ENCODE measurements around the gene IKZF1.
A peak's percentile ranks its signal among the peaks of the same experiment; 100 is the strongest.
"Not testable (repeated sequence)": the region's sequence is repeated elsewhere in the genome, so short reads cannot be mapped to it uniquely, and the experiment has no call there.

The IKZF1 gene

DNA sequence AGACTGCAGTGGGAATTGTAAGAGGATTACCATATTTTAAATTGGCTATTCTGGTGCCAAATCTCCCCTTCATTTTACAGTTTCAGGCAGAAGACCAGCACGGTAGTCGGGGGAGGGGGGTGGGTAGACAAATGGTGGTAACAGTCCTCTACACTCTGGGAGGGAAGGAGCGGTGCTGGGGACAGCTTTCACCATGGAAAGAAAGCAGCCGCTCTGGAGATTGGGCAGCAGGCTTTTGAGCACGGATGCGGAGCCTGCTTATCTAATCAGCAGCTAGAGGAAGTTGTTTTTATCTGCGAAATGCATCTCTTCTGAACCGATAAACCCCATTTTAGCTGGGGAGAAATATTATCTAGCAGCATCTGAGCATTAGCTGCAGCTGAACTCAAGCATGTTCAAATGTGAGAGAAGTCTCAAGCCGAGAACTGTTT, 28.7 kb downstream of the IKZF1 start:
- FAIRE-seq: no peak
- no peak for DNase-seq (ENCODE audit: low spot score)

DNA sequence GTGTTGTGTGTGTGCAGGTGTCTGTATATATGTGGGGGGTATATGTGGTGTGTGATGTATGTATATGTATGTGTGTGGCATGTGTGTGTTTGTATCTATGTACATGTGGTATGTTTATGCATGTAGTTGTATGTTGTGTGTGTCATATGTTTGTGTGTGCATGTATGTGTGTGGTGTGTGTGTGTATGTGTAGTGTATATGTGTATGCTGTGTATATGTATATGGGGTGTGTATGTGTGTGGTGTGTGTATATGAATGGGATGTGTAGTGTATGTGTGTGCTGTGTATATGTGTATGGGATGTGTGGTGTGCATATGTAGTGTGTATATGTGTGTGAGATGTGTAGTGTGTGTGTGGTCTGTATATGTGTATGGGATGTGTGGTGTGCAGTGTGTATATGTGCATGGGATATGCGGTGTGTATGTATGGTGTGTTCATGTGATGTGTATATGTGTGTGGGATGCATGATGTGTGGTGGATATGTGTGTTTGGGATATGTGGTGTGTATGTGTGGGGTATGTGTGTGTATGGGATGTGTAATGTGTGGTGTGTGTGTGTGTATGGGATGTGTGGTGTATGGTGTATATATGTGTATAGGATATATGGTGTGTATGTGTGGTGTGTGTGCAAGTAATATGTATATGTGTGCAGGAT, 30.0 kb downstream of the IKZF1 start:
- no peak for DNase-seq (ENCODE audit: low spot score)
- FAIRE-seq: no peak

DNA sequence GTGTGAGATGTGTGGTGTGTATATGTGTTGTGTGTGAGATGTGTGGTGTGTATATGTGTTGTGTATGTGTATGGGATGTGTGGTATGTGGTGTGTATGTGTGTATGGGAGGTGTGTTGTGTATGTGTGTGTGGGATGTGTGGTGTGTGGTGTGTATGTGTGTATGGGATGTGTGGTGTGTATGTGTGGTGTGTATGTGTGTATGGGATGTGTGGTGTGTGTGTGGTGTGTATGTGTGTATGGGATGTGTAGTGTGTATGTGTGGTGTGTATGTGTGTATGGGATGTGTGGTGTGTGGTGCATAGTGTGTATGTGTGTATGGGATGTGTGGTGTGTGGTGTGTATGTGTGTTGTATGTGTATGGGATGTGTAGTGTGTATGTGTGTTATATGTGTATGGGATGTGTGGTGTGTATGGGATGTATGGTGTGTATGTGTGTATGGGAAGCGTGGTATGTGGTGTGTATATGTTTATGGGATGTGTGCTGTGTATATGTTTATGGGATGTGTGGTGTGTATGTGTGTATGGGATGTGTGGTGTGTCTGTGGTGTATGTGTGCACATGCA, 30.8 kb downstream of the IKZF1 start:
- FAIRE-seq: no peak

DNA sequence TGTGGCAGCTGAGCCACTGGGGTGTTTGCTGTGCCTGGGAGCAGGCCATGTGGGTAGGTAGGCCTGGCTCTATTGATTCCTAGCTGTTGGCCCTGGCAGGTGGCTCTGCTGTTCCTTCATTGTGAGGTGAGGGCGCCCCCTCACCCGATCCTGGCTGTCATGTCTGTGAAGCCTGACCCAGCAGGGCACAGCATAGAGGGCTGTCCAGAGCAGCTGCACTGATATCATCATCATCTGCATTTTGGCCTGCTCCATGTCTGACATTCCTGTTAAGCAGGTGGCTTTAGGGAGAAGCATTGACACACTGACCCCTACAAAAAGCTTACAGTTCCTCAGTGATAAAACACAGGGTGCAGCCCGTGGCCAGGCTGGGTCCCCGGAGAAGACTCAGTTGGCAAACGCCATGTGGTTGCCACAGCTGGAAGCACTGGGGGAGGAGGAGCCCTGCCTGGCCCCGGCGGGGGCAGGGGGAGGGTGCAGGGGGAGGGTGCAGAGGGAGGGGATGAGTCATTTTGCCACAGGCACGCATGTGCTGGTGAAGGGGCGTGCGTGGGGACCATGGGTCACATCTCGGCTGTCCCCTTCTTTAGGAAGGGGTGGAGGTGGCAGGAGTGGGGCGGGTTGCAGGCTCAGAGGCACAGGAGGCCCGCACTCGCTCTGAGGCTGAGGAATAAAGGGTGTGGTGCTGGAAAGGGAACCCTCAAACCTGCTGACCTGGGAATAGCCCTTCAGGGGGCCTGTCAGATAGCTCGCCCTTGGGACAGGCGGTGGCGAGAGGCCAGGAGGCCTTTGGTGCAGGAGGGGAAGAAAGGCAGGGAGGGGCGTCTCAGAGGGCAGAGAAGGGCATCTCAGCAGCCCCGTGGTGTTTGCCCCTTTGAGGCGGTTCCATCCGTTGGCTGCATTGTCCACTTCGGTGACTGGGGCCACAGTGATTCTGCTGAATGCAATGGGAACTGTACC, 31.6 kb downstream of the IKZF1 start:
- FAIRE-seq: no peak

More for the DNA sequence above, 30.8 kb downstream of the IKZF1 start:
- no peak for DNase-seq (ENCODE audit: low spot score)

DNA sequence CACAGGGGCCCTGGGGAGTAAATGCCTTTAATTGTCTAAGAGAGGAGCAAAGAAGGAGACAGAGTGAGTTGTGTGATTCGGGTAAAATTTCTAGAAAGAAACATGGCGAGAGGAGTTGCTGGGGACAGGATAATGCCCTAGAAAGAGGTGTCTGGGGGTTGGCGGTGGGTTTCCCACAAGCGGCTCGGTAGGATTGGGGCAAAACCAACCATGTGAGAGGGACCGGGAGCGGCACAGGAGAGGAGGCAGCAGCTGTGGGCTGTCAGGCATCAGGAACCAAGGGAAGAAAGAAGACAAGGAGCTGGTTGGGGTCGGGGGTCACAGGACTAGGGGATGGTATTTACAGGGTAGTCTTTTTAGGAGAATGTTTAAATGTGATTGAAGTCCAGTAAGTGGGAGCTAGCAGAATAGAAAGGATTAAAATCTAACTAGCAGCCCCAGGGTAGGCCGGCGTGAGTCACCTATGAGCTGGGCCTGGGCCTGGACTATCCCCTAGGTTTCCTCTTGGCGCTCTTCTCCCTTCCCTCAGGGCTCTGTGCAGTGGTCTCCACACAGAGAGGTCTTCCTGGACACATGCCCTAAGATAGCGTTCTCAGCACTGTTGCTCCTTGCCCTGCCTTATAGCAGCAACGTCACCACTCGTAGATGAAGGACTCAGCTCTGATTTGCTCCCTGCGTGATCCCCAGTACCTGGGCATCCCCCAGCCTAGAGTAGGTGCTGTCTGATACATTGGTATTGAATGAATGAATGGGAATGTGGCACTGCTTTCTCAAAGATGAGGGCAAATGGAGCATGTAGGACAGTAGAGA, 32.6 kb downstream of the IKZF1 start:
- FAIRE-seq: no peak
- no peak for DNase-seq (ENCODE audit: low spot score)

More for the DNA sequence above, 31.6 kb downstream of the IKZF1 start:
- peak; percentile 74 for DNase-seq (ENCODE audit: low spot score)

DNA sequence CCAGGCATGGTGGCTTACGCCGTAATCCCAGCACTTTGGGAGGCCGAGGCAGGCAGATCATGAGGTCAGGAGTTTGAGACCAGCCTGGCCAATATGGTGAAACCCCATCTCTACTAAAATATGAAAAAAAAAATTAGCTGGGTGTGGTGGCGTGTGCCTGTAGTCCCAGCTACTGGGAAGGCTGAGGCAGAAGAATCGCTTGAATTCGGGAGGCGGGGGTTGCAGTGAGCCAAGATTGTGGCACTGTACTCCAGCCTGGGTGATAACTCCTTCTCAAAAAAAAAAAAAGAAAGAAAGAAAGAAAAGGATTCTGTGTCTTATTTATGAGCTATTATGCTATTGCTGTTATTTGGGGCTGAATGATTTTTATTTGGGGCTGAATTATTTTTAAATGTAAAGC, 35.0 kb downstream of the IKZF1 start:
- not testable (repeated sequence) for FAIRE-seq; DNase-seq (ENCODE audit: low spot score)

DNA sequence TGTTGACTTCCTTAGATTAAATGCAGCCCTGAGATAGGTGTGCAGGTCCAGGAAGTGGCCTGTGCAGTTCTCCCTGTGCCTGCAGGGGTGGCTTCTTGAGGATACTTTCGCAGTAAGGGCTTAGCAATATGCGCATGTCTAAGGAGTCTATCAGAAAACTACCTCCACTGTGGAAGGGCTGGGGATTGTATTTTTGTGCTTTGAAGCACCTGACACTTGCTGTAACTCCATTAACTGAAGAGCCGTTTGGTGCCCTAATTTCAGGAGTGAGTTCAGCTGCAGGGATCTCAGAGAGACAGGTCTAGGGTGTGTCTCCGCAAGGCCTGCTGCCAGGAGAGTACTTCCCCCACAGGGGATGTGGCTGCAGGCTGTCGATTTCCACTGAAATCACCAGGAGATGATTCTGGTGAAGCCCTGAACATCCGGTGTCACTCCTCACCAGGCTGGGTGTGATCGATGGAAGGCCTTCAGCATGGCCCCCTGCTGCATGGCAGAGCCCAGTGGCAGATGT, 35.5 kb downstream of the IKZF1 start:
- no peak for FAIRE-seq
- no peak for DNase-seq (ENCODE audit: low spot score)

DNA sequence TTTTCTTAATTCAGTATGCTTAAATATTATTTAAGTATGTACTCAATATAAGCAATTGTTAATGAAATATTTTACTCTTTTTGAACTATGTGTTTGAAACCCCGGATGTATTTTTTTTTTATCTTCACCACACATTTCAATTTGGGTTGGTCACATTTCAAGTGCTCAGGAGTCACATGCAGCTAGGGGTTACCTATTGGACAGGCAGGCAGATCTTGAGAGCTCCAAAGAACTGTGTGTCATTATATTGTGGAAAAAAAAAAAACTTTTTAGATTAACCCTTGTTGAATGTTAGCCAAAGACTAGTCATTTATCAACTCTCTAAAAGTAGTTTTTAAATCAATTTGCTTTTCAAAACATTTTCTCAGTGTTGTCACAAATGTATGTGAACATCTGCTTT, 37.2 kb downstream of the IKZF1 start:
- no peak for FAIRE-seq
- DNase-seq (ENCODE audit: low spot score): no peak

DNA sequence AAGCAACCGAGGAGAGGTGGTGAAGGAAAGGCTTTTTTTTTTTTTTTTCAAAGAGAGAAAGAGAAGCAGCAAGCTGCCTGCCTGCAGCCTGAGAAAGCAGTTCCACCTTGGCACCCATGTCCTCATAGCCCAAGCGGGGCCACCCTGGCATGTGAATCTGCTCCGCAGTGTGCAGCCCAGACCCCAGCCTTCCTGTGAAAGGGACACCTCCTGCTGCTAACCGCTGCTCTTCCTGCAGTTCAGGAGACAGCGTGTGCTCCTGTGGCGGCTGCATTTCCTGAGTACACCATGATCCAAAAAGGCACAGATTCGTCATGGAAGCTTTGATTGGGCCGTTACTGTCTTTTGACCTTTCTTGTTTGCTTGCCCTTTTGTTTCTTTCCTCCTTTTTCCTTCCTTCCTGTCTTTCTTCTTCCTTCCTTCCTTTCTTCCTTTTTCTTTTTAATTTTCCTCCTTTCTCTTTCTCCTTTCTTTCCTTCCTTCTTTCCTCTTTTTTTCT, 38.1 kb downstream of the IKZF1 start:
- FAIRE-seq (no peak), DNase-seq (ENCODE audit: low spot score) (no peak)

DNA sequence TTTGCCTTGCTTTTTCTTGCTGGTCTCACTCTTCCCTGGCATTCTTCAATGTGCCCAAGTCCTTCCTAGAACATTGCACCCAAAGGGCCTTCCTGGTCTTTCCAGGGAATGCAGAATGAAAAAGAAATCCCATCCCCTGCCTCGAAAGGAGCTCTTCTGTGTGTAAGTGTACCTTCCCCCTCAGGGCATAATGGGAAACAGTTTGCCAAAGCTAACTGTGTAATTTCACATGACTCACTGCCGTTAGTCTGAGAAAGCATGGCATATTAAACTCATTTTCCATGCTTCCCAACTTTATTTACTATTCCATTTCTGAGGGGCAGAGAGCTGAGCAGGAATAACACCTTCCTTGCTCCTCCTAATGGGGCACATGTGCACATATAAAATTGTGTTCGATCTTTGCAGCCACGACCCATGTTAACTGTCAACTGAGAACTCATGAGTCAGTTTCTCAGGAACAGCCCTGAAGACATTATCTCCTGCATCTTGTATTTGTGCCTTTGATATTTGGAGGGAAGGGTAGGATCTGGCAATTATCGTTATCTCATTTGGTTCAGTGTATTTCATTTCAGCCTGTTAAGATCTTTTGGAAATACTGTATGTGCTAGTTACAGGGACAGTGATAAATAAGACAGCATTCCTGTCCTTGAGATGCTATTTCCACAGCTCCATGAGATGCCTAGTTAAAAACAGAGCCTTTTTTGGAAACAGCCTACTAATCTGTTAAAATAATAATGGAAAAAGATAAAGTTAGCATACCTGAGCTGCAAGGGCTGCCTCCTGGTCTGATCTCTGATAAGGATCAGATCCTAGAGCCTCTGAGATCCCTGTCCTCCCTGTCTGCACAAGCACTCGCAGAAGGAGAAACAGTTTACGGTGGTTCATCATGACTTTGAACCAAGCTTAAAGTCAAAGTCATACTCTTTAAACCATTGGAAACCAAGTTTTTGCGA, 42.3 kb downstream of the IKZF1 start:
- DNase-seq (ENCODE audit: low spot score): no peak
- peak; percentile 69 for FAIRE-seq

DNA sequence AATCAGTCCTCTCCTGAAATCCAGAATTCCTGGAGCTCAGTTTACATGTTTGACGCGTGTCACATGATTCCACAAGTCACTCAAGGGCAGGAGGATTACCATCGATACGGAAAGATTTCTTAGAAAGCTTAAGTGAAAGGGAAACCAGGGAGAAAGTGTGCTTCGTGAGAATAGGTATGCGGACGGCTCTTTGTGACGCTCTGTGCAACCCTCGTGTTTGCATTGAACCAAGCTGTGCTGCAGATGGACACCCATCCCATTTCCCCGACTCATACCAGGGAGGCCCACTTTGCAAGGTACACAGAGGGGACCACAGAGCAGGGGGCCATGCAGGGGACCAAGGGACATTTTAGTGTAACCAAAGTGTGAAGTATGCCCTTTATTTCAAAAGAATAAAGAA, 43.2 kb downstream of the IKZF1 start:
- FAIRE-seq (no peak), DNase-seq (ENCODE audit: low spot score) (no peak)

DNA sequence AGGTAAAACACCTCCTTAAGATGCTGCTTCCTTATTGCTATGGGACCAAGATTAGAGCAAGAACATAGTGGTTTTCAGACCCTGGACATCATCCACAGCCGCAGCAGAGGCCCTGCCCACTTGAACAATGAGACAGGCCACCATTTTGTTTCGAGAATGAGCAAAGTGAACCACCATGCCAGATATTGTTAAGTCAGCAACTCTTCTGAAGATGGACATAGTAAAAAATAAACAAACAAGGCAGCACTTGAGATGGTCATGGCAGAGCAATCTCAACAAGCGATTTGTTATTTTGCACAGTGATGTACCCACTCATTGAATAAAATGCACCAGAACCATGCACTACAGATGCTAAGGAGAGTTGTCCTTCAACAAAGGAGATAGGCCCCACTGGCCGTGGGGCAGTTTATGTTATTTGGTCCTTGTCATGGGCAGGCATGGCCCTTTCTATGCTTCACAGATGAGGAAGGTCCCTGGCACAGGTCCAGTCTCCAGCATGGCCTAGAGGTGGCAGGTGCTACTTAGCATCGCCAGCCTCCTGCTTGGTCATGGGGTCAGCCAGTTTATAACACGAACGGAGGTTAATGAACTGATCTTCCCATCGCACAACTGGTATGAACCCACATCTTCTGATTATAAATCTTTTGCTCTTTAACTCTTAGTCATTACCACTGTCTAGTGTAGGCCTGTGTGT, 44.1 kb downstream of the IKZF1 start:
- FAIRE-seq: peak; percentile 92
- no peak for DNase-seq (ENCODE audit: low spot score)

DNA sequence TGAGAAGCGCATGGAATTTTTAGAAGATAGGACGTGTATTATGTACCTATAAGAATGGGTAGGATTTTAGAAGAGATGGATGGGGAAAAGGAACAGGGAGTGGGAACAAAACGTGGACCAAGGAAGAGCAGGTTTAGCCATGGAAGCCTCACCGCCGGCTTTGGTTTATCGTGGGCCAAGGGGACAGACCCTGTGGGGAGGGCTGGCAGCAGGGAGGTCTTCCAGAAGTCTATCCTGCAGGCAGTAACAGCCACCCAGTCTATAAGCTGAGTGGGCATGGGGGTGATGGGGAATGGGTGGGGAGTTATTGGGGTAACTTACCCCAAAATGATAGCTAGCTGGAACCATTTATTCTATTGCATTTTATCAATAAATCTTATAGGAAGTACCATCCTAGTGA, 44.9 kb downstream of the IKZF1 start:
- no peak for FAIRE-seq
- no peak for DNase-seq (ENCODE audit: low spot score)

DNA sequence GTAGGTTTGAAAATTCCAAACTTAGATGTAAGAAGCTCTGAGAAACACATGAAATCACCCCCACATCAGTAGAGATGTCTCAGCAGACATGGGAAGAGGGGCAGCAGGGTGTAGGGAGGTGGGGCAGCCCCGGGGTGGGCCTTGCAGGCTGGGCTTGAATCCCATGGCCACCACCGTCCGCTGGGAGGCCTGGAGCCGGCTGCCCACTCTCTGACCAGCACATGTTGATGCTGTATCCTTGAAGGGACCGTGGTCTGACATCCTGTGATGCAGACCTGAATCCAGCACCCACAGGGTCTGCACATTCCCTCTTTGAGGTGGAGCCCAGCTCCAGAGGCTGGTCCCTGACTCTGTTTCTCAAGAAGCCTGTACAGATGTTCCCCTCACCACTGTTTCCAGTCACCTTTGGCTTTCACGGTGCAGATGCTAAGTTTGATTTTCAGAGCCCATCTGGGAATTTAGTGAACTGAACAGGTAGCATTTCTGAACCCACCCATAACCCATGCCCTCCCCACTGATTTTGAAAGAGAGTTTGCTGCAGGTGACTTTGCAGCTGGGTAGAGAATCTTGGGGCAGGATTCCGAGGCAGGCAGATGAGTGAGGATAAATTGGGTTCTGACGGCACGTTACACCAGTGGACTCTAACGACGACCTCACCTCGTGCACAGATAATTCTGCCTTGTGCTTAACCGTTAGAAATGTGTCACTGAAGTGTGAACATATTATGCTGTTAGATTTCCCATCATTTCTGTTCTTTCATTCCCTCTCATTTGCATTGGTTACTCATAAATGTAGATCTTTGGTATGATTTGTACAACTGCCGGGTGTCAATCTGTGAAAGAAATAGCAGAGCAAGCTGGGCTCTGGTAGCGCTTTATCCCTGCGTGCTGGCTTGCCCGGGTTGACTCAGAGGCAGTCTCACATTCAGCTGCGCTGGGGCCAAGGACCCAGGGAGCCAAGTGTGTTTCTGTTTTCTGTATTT, 45.7 kb downstream of the IKZF1 start:
- no peak for DNase-seq (ENCODE audit: low spot score)
- FAIRE-seq: no peak

DNA sequence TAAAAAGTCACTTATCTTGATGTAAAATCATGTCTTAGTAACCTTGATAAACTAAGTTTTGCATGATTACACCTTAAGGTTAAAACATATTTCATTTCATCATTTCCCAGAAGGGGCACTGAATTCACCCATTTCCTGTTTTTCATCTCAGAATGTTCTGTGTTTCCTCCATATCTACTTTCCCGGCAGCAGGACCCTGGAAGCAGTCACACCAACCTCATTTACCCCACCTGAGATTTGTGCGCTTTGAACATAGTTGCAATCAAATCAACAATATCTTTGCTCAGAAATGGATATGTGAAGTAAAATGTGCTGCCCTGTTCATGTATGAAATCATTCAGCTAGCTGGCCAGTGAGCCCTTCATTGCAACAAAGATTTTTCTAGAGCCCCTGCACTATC, 46.8 kb downstream of the IKZF1 start:
- FAIRE-seq: no peak
- no peak for DNase-seq (ENCODE audit: low spot score)

DNA sequence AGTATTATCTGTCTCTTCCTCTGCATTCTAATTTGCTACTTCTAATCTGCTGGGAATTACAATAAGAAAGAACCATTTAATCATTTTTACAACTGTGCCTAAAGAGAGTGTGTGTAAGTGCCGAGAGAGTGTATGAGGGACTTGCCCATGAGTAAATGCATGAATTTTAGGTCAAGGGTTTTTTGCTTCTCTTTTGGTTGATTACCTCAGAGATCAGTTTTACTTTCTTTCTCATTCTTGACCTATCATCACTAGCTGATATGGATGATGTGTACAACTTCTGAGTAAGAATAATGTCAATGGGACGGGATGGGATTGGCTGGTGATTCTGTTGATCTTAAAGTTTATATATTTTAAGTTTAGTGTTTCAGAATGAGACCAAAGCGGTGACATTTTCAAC, 47.8 kb downstream of the IKZF1 start:
- FAIRE-seq (no peak), DNase-seq (ENCODE audit: low spot score) (no peak)

DNA sequence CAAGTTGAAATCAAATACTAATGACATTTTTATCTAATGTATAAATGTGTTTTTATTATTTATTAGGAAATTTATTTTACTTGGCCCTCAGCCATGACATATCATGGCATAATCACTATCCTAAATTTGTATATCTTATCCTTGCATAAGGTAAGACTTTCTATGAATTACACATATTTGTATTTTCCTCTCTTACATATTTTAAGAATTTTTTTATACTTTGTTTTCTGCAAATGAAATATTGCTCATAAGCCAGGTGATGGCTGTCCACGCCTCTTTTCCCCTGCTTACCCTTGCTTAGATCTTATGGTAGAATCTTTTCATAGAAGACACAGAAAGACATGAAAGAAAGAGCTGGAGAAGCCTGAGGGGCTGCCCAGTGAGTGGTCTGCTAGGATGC, 48.2 kb downstream of the IKZF1 start:
- DNase-seq (ENCODE audit: low spot score) (no peak), FAIRE-seq (no peak)

DNA sequence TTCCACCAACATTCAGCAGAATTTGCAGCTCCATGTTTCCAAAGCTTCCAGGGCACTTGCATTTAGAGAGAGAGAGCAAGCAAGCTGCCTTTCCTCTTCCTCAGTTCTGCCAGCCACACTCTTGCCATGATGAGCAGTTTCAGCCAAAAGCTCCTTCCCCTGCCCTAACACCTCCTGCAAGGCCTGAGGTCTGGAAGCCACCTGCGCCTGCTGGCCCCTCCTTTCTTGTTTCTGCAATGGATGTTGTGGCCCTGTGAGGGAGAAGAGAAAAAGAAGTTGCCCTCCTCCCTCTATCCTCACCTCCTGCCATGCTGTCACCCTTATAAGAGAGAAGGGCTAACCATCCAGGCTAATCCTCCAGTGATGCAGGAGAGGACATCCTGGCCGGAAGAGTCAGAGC, 48.7 kb downstream of the IKZF1 start:
- no peak for FAIRE-seq
- DNase-seq (ENCODE audit: low spot score): no peak

Measured in urothelium cell line (cell line).